Tibial nerve (tissue), 4 donors: ENCODE results near the gene KLB. TPM values are rescaled to one million over a fixed set of nuclear protein-coding genes. Genes with fewer than 3 reads are reported as not detected.
A peak's percentile ranks its signal among the peaks of the same experiment; 100 is the strongest.
"Not testable (repeated sequence)": the region's sequence is repeated elsewhere in the genome, so short reads cannot be mapped to it uniquely, and the experiment has no call there.

Experiments used
- DNase-seq, 2 donors: peaks; one replicate each; pipeline ENCODE4 v3.0.0-alpha.2; 2019; ENCODE audit warnings: low spot score in 2 of 2
- H3K27ac ChIP-seq, 4 donors: fragments of 200-600 bp; sonication (generic) in 3 of 4; one replicate each; pipeline ENCODE4 v1.5.1; 2017 to 2019; ENCODE audit warnings: mild to moderate bottlenecking in 1 of 4
- H3K27me3 ChIP-seq, 2 donors: fragments of 200-600 bp; sonication (generic) in 1 of 2; one replicate each; pipeline versions ENCODE4 v1.5.1 to v1.6.0; 2017 to 2019
- H3K36me3 ChIP-seq, 3 donors: fragments of 200-600 bp; sonication (generic); one replicate each; pipeline ENCODE4 v1.5.1; 2018 to 2019
- H3K4me1 ChIP-seq, 4 donors: fragments of 200-600 bp; sonication (generic) in 3 of 4; one replicate each; pipeline ENCODE4 v1.5.1; 2017 to 2019
- H3K4me3 ChIP-seq, 4 donors: fragments of 200-600 bp; sonication (generic) in 3 of 4; one replicate each; pipeline ENCODE4 v1.5.1; 2017 to 2019; ENCODE audit warnings: mild to moderate bottlenecking in 1 of 4, moderate library complexity in 1 of 4
- H3K9me3 ChIP-seq, 4 donors: fragments of 200-600 bp; sonication (generic) in 3 of 4; one replicate each; pipeline ENCODE4 v1.5.1; 2017 to 2019
- EP300 ChIP-seq, 2 donors: sonication (generic); formaldehyde crosslinking; IDR thresholded peaks; one replicate each; pipeline ENCODE4 v1.6.1; 2017; ENCODE audit warnings: antibody characterized with exemption in 2 of 2, mild to moderate bottlenecking in 1 of 2
- POLR2A ChIP-seq, 2 donors: fragments of 450-650 bp; IDR thresholded peaks; one replicate each; pipeline ENCODE4 v1.6.1; 2017; ENCODE audit warnings: antibody characterized with exemption in 2 of 2, mild to moderate bottlenecking in 2 of 2, moderate library complexity in 2 of 2
- WGBS, 2 donors: methylation state at CpG; one replicate each; pipeline ENCODE4 v1.1.5; 2018; 5-methylcytosine and 5-hydroxymethylcytosine counted together
- total RNA-seq, 4 donors: library from RNA; depleted of rRNA; stranded (reverse); fragments of >200 nt; gene quantifications; one replicate each; pipeline ENCODE4 v1.1.0, GENCODE V29; 2016
- TF ChIP-seq, protein P1 (sequence below), 5 experiments: fragments of 200-600 bp in 3 of 5; fragments of 450-650 bp in 2 of 5; sonication (generic) in 3 of 5; IDR thresholded peaks; one replicate each; pipeline ENCODE4 v1.5.1; 2016 to 2019; ENCODE audit warnings: antibody characterized with exemption in 5 of 5, mild to moderate bottlenecking in 3 of 5, moderate library complexity in 2 of 5

The KLB gene
- total RNA-seq, result 10 to 100 TPM in 1 of 4 donors, 1 to 10 TPM in 3; 1.6 to 10.2 (median 3.4) TPM

DNA sequence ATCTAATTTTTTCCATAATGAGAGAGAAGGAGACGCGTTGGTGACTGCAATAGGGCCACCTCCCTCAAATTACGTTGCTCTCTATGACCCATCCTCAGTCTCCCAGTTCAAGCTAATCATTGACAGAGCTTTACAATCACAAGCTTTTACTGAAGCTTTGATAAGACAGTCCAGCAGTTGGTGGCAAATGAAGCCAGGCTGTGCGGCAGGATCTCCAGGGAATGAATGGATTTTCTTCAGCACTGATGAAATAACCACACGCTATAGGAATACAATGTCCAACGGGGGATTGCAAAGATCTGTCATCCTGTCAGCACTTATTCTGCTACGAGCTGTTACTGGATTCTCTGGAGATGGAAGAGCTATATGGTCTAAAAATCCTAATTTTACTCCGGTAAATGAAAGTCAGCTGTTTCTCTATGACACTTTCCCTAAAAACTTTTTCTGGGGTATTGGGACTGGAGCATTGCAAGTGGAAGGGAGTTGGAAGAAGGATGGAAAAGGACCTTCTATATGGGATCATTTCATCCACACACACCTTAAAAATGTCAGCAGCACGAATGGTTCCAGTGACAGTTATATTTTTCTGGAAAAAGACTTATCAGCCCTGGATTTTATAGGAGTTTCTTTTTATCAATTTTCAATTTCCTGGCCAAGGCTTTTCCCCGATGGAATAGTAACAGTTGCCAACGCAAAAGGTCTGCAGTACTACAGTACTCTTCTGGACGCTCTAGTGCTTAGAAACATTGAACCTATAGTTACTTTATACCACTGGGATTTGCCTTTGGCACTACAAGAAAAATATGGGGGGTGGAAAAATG, at the start of gene KLB:
TSS of gene KLB (plus strand) at position 168 of the 821 bp plus-strand sequence. CDS start at position 188, 20 bp downstream.
- H3K4me3 ChIP-seq, result no peak within 1 kb of the TSS
- H3K4me1 ChIP-seq, result no peaks in the 10 kb centered on the region
- DNase-seq, result no peak
- WGBS, 2 donors, result 40 to 43% methylated on average over 12 of the region's 12 CpGs
- H3K9me3 ChIP-seq, result no peaks in the 10 kb centered on the region
- H3K27me3 ChIP-seq, result no peaks in the 10 kb centered on the region
- no peak within 1 kb of the TSS for H3K27ac ChIP-seq
- TF ChIP-seq POLR2A (IDR thresholded peaks at IDR 0.05) (no peak), EP300 (IDR thresholded peaks at IDR 0.05) (no peak)
- TF ChIP-seq, protein P1, sequence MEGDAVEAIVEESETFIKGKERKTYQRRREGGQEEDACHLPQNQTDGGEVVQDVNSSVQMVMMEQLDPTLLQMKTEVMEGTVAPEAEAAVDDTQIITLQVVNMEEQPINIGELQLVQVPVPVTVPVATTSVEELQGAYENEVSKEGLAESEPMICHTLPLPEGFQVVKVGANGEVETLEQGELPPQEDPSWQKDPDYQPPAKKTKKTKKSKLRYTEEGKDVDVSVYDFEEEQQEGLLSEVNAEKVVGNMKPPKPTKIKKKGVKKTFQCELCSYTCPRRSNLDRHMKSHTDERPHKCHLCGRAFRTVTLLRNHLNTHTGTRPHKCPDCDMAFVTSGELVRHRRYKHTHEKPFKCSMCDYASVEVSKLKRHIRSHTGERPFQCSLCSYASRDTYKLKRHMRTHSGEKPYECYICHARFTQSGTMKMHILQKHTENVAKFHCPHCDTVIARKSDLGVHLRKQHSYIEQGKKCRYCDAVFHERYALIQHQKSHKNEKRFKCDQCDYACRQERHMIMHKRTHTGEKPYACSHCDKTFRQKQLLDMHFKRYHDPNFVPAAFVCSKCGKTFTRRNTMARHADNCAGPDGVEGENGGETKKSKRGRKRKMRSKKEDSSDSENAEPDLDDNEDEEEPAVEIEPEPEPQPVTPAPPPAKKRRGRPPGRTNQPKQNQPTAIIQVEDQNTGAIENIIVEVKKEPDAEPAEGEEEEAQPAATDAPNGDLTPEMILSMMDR (IDR thresholded peaks at IDR 0.05), result no peak
- no peaks in the 10 kb centered on the region for H3K36me3 ChIP-seq

GRCh38 chr4:39357002-39357401, 49.7 kb upstream of the KLB start:
- DNase-seq, result no peak
- Histone ChIP-seq H3K27ac (peak overlapping the region in 3 of 4 donors; percentile 2 to 50 (median 20)), H3K36me3 (peaks cover 0 to 8% (median 0%) of the 10 kb centered on the region in 3 donors), H3K27me3 (no peaks in the 10 kb centered on the region), H3K4me3 (no peak overlapping the region), H3K4me1 (peaks cover 0 to 36% (median 14%) of the 10 kb centered on the region in 4 donors), H3K9me3 (no peaks in the 10 kb centered on the region)
- 89 to 92% methylated on average over 1 of the region's 1 CpG for WGBS, 2 donors
- TF ChIP-seq POLR2A (IDR thresholded peaks at IDR 0.05) (no peak), EP300 (IDR thresholded peaks at IDR 0.05) (no peak)
- TF ChIP-seq, protein P1 (IDR thresholded peaks at IDR 0.05), result no peak

DNA sequence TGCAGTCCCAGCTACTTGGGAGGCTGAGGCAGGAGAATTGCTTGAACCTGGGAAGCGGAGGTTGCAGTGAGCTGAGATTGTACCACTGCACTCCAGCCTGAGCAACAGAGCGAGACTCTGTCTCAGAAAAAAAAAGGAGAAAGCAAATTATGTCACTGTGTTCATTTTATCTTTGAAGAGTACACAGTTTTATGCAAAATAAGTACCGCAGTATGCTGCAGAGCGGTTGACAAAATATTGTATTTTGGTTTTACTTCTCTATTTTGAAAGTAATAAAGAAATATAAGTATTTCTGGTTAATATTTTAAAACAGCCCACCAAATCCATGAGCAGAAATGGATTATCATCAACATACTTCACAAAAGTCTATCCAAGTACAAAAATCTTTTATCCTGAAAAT, 46.1 kb upstream of the KLB start:
- H3K4me3 ChIP-seq, result not testable (repeated sequence)
- peaks cover 0 to 46% (median 14%) of the 10 kb centered on the region in 4 donors for H3K4me1 ChIP-seq

DNA sequence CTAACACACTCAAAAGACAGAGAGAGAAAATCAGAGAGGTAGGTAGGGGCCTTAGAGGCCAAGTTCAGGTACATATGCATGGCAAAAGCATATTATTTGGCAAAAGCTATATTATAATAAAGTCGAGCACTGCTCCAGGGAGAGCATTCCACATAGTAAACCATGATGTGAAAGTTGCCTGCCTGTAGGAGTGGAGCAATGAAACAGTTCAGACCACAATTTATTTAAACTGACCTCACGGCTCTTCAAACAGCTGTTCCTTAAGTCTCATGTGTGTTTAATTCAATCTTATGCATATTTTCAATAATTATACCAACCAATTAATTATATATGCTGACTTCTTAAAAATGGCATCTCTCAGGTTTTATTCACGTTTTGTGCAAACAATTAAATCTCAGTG, 43.9 kb upstream of the KLB start:
- Histone ChIP-seq H3K9me3 (no peaks in the 10 kb centered on the region), H3K4me1 (peaks cover 0 to 35% (median 13%) of the 10 kb centered on the region in 4 donors), H3K27me3 (no peaks in the 10 kb centered on the region), H3K36me3 (peaks cover 0 to 8% (median 0%) of the 10 kb centered on the region in 3 donors), H3K4me3 (no peak overlapping the region), H3K27ac (no peak overlapping the region)
- 49 to 55% methylated on average over 3 of the region's 3 CpGs for WGBS, 2 donors
- DNase-seq, result no peak
- TF ChIP-seq POLR2A (IDR thresholded peaks at IDR 0.05) (no peak), EP300 (IDR thresholded peaks at IDR 0.05) (no peak)
- TF ChIP-seq, protein P1 (IDR thresholded peaks at IDR 0.05), result no peak

More for the DNA sequence above, 46.1 kb upstream of the KLB start:
- WGBS, 2 donors, result 96% methylated on average over 4 of the region's 4 CpGs
- H3K9me3 ChIP-seq, H3K36me3 ChIP-seq, H3K27me3 ChIP-seq, H3K27ac ChIP-seq, DNase-seq: not testable (repeated sequence)

GRCh38 chr4:39363773-39364393, 42.8 kb upstream of the KLB start:
- H3K27me3 ChIP-seq, result no peaks in the 10 kb centered on the region
- H3K9me3 ChIP-seq, result no peaks in the 10 kb centered on the region
- H3K4me3 ChIP-seq, result no peak overlapping the region
- no peak overlapping the region for H3K27ac ChIP-seq
- no peak for TF ChIP-seq EP300 (IDR thresholded peaks at IDR 0.05)
- no peak for TF ChIP-seq POLR2A (IDR thresholded peaks at IDR 0.05)
- TF ChIP-seq, protein P1 (IDR thresholded peaks at IDR 0.05), result no peak
- WGBS, 2 donors, result 83 to 89% methylated on average over 4 of the region's 4 CpGs
- DNase-seq, result no peak
- peaks cover 0 to 35% (median 13%) of the 10 kb centered on the region in 4 donors for H3K4me1 ChIP-seq
- H3K36me3 ChIP-seq, result peaks cover 0 to 8% (median 0%) of the 10 kb centered on the region in 3 donors
